ENCODE data around the gene OCRL. TPM values are rescaled to one million over a fixed set of nuclear protein-coding genes. Genes with fewer than 3 reads are reported as not detected.
"Not testable (repeated sequence)": the region's sequence is repeated elsewhere in the genome, so short reads cannot be mapped to it uniquely, and the experiment has no call there.

Gene OCRL
- total RNA-seq, 1 donor: 2.2 TPM

GRCh38 chrX:129524250-129524850, 15.7 kb upstream of the OCRL start:
- no peaks in the 10 kb centered on the region for H3K9me3 ChIP-seq (ENCODE audit: low read depth, low read length)
- H3K4me1 ChIP-seq (ENCODE audit: insufficient read depth, low read length): no peaks in the 10 kb centered on the region
- H3K27me3 ChIP-seq (ENCODE audit: insufficient read depth, low read length): peaks cover 13% of the 10 kb centered on the region
- no peak overlapping the region for H3K4me3 ChIP-seq (ENCODE audit: low read length)

DNA sequence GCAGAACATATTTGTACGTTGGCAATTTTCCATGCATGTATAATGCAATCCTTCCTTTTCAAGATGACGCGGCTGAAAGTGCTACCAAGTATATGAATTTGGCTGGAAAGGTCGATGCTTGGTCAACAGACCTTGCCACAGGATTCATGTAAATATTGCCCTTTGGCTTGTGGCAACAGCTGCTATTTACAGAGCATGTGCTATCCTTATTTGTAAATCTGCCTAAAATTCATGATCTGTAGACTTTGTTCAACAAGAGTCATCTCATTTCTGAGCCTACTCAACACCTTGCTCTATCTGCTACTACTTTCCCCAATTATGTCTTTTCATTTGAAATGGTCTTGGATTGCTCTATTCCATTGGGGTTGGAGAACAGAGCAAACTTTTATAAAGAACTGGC, 14.9 kb upstream of the OCRL start:
- no peak overlapping the region for H3K4me3 ChIP-seq (ENCODE audit: low read length)
- no peaks in the 10 kb centered on the region for H3K4me1 ChIP-seq (ENCODE audit: insufficient read depth, low read length)
- peaks cover 13% of the 10 kb centered on the region for H3K27me3 ChIP-seq (ENCODE audit: insufficient read depth, low read length)
- no peaks in the 10 kb centered on the region for H3K9me3 ChIP-seq (ENCODE audit: low read depth, low read length)

DNA sequence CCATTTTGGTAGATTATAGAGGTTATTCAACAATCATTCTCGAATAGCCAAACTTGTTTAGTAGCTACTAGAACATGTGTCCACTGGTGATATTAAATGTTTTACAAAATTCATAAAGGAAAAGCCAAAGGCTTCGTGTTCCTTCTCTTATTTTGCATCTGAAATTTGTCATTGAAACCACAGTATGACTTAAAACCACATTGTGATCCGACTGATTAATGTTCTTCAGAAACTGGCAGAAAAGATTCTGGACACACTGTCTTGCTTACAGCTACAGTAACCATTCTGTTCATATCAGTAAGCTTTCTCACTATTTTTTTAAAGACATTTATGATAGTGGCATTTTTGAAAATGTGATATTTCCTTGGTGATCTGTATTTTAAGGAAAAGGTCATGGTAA, 14.2 kb upstream of the OCRL start:
- Histone ChIP-seq H3K9me3 (ENCODE audit: low read depth, low read length) (no peaks in the 10 kb centered on the region), H3K4me1 (ENCODE audit: insufficient read depth, low read length) (no peaks in the 10 kb centered on the region), H3K27me3 (ENCODE audit: insufficient read depth, low read length) (peaks cover 13% of the 10 kb centered on the region), H3K4me3 (ENCODE audit: low read length) (no peak overlapping the region)

DNA sequence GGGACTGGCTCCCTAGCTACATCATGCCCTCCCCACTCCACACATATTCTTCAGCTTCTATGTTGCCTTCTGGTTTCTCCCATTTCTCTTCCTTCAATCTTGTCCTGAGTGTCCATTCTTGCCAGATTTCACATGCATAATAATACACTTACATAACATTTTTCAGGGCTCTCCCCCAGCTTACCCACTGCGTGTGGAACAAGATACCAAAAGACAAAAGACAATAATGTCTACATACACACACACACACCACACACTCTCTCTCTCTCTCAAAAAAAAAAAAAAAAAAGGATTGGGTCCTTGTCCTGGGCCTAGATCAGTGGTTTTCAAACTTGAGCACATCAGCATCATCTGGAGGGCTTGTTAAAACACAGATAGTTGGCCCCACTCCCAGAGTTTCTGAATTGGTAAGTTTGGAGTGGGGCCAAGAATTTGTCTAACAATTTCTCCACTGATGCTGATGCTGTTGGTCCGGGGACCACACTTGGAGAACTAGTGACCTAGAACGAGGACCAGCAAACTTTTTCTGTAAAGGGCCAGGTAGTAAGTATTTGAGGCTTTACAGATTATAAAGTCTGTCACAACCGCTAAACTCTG, 10.3 kb upstream of the OCRL start:
- Histone ChIP-seq H3K9me3 (ENCODE audit: low read depth, low read length) (no peaks in the 10 kb centered on the region), H3K4me3 (ENCODE audit: low read length) (no peak overlapping the region), H3K27me3 (ENCODE audit: insufficient read depth, low read length) (no peaks in the 10 kb centered on the region), H3K4me1 (ENCODE audit: insufficient read depth, low read length) (no peaks in the 10 kb centered on the region)

DNA sequence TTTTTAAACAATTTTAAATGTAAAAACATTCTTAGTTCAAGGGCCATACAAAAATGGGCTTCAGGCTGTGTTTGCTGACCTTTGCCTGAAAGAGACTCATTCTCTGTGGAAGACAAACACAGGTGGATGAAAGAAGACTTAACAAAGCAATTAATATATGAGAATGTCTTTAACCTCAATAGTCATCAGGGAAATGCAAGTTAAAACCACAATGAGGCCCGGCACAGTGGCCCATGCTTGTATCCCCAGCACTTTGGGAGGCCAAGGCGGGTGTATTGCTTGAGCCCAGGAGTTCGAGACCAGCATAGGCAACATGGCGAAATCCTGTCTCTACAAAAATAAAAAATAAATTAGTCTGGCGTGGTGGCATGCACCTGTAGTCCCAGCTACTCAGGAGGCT, 9.6 kb upstream of the OCRL start:
- H3K9me3 ChIP-seq (ENCODE audit: low read depth, low read length): no peaks in the 10 kb centered on the region
- no peaks in the 10 kb centered on the region for H3K27me3 ChIP-seq (ENCODE audit: insufficient read depth, low read length)
- no peak overlapping the region for H3K4me3 ChIP-seq (ENCODE audit: low read length)
- H3K4me1 ChIP-seq (ENCODE audit: insufficient read depth, low read length): no peaks in the 10 kb centered on the region

- no peaks in the 10 kb centered on the region for H3K9me3 ChIP-seq (ENCODE audit: low read depth, low read length)
- H3K4me1 ChIP-seq (ENCODE audit: insufficient read depth, low read length): no peaks in the 10 kb centered on the region
- no peak overlapping the region for H3K4me3 ChIP-seq (ENCODE audit: low read length)
- H3K27me3 ChIP-seq (ENCODE audit: insufficient read depth, low read length): no peaks in the 10 kb centered on the region
These were observed 8.9 kb upstream of the OCRL start for GRCh38 chrX:129531132-129531531.

- H3K9me3 ChIP-seq (ENCODE audit: low read depth, low read length): no peaks in the 10 kb centered on the region
- no peak overlapping the region for H3K4me3 ChIP-seq (ENCODE audit: low read length)
- no peaks in the 10 kb centered on the region for H3K4me1 ChIP-seq (ENCODE audit: insufficient read depth, low read length)
- H3K27me3 ChIP-seq (ENCODE audit: insufficient read depth, low read length): no peaks in the 10 kb centered on the region
These were observed 5.1 kb upstream of the OCRL start for GRCh38 chrX:129534816-129535578.

GRCh38 chrX:129540722-129541184, 694 bp downstream of the OCRL start:
- no peaks in the 10 kb centered on the region for H3K27me3 ChIP-seq (ENCODE audit: insufficient read depth, low read length)
- no peaks in the 10 kb centered on the region for H3K9me3 ChIP-seq (ENCODE audit: low read depth, low read length)
- H3K4me3 ChIP-seq (ENCODE audit: low read length): peak overlapping the region; percentile 37
- H3K4me1 ChIP-seq (ENCODE audit: insufficient read depth, low read length): peaks cover 6% of the 10 kb centered on the region

- Histone ChIP-seq H3K4me3 (ENCODE audit: low read length) (no peak overlapping the region), H3K4me1 (ENCODE audit: insufficient read depth, low read length) (peaks cover 6% of the 10 kb centered on the region), H3K9me3 (ENCODE audit: low read depth, low read length) (no peaks in the 10 kb centered on the region), H3K27me3 (ENCODE audit: insufficient read depth, low read length) (no peaks in the 10 kb centered on the region)
These were observed 4.7 kb downstream of the OCRL start for GRCh38 chrX:129544780-129545179.

DNA sequence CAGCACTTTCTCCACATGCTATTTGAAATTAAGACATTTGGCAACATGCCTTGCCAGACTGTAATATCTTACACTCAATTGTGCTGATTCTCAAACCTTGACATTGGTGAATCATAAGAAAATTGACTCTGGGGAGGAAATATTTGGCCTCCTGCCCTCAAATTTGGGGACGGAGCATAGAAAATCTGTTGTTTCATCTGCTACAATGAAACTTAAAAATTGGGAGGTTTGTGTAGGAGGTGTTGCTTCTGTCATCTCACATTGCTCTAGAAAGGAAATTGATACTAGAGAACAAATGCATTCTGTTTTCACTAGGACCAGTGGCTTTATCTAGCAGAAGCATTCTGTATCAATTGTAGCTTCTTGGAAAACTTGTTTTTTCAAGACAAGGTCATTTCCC, 5.3 kb downstream of the OCRL start:
- Histone ChIP-seq H3K4me3 (ENCODE audit: low read length) (no peak overlapping the region), H3K27me3 (ENCODE audit: insufficient read depth, low read length) (no peaks in the 10 kb centered on the region), H3K4me1 (ENCODE audit: insufficient read depth, low read length) (peaks cover 6% of the 10 kb centered on the region), H3K9me3 (ENCODE audit: low read depth, low read length) (no peaks in the 10 kb centered on the region)

DNA sequence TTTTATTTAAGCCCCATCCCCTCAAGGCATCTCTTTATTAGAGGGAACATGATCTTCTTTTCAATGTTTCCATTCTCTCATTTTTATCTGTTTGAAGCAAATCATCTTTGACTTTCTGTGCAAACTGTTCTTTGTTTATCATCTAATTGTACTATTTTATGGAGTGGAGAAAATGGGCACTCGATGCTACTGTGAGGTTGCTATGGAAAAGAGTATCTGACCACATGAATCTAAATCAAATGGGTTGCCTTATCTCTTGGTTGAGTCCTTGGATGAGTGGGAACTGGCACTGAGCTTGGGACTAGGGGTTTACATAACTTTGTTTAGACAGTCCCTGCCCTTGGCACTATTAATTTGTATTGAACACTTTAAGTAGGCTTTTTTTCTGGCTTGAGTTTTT, 9.1 kb downstream of the OCRL start:
- Histone ChIP-seq H3K4me3 (ENCODE audit: low read length) (no peak overlapping the region), H3K27me3 (ENCODE audit: insufficient read depth, low read length) (no peaks in the 10 kb centered on the region), H3K9me3 (ENCODE audit: low read depth, low read length) (no peaks in the 10 kb centered on the region), H3K4me1 (ENCODE audit: insufficient read depth, low read length) (peaks cover 10% of the 10 kb centered on the region)

- Histone ChIP-seq H3K27me3 (ENCODE audit: insufficient read depth, low read length) (no peaks in the 10 kb centered on the region), H3K4me3 (ENCODE audit: low read length) (no peak overlapping the region), H3K4me1 (ENCODE audit: insufficient read depth, low read length) (peaks cover 14% of the 10 kb centered on the region), H3K9me3 (ENCODE audit: low read depth, low read length) (no peaks in the 10 kb centered on the region)
These were observed 13.7 kb downstream of the OCRL start for GRCh38 chrX:129553619-129554288.

GRCh38 chrX:129554816-129555215, 14.8 kb downstream of the OCRL start:
- peaks cover 14% of the 10 kb centered on the region for H3K4me1 ChIP-seq (ENCODE audit: insufficient read depth, low read length)
- not testable (repeated sequence) for H3K27me3 ChIP-seq (ENCODE audit: insufficient read depth, low read length); H3K9me3 ChIP-seq (ENCODE audit: low read depth, low read length); H3K4me3 ChIP-seq (ENCODE audit: low read length)

DNA sequence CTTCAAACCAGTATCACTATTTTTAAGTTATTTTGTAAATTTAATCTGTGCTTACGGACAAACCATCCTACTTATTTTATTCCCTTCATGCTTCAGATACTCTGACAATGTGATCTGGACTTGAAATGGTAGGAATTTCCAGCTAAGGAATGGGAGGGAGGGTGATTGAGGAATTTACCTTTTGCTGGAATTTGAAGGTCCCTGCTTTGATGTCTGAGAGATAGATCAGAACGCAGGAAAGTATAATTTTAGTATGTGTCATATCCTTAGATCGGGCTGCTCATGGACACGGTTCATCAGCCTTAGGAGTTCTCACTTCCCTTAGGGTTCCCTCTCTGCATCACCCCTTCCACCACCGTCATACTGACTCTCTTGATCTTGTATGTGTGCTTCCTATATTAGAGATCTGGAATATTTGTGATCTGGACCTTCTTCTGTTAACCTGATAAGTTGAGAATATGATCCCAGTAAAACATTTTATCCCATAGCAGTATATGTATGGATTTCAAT, 16.8 kb downstream of the OCRL start:
- Histone ChIP-seq H3K27me3 (ENCODE audit: insufficient read depth, low read length) (no peaks in the 10 kb centered on the region), H3K9me3 (ENCODE audit: low read depth, low read length) (no peaks in the 10 kb centered on the region), H3K4me1 (ENCODE audit: insufficient read depth, low read length) (peaks cover 14% of the 10 kb centered on the region), H3K4me3 (ENCODE audit: low read length) (no peak overlapping the region)

GRCh38 chrX:129557844-129558480, 17.9 kb downstream of the OCRL start:
- no peaks in the 10 kb centered on the region for H3K9me3 ChIP-seq (ENCODE audit: low read depth, low read length)
- no peak overlapping the region for H3K4me3 ChIP-seq (ENCODE audit: low read length)
- H3K4me1 ChIP-seq (ENCODE audit: insufficient read depth, low read length): peaks cover 14% of the 10 kb centered on the region
- H3K27me3 ChIP-seq (ENCODE audit: insufficient read depth, low read length): no peaks in the 10 kb centered on the region
